Natural killer cell (primary cell): Measurements from ENCODE around the gene LMAN2L. TPM values are rescaled to one million over a fixed set of nuclear protein-coding genes. Genes with fewer than 3 reads are reported as not detected.
A peak's percentile ranks its signal among the peaks of the same experiment; 100 is the strongest.

Experiments
- ATAC-seq, 3 donors: fragments of 150-1000 bp in 2 of 3; fragments of 200-7000 bp in 1 of 3; cut with Tn5 transposase; 1 replicate in 1 of 3; 2 replicates in 2 of 3; pipeline ENCODE4 v1.10.0; 2021; ENCODE audit warnings: mild to moderate bottlenecking in 2 of 3, moderate library complexity in 2 of 3
- DNase-seq, 2 donors: peaks; one replicate each; pipeline versions ENCODE4 v3.0.0 to v3.0.0-alpha.2; 2013 to 2021; ENCODE audit warnings: mixed read lengths in 1 of 2
- H3K27ac ChIP-seq: one replicate; pipeline ENCODE4 v1.5.1; 2013; ENCODE audit warnings: mild to moderate bottlenecking, low read length
- H3K27me3 ChIP-seq: one replicate; pipeline ENCODE4 v1.6.1; 2013; ENCODE audit warnings: low read length; ENCODE audit not compliant: control insufficient read depth, insufficient read depth
- H3K36me3 ChIP-seq: one replicate; pipeline ENCODE4 v1.6.1; 2013; ENCODE audit warnings: low read length; ENCODE audit not compliant: control insufficient read depth, insufficient read depth
- H3K4me1 ChIP-seq: one replicate; pipeline ENCODE4 v1.6.1; 2013; ENCODE audit warnings: low read length; ENCODE audit not compliant: control insufficient read depth, insufficient read depth
- H3K4me3 ChIP-seq: one replicate; pipeline ENCODE4 v1.5.1; 2013; ENCODE audit warnings: low read length
- H3K9me3 ChIP-seq: one replicate; pipeline ENCODE4 v1.6.1; 2013; ENCODE audit warnings: low read length; ENCODE audit not compliant: control insufficient read depth, insufficient read depth
- H3K27ac Mint-ChIP-seq, 2 donors: one replicate each; pipeline ENCODE4 v1.8.0; 2022; ENCODE audit warnings: mild to moderate bottlenecking in 2 of 2, mixed read lengths in 2 of 2, moderate library complexity in 1 of 2
- H3K27me3 Mint-ChIP-seq, 2 donors: one replicate each; pipeline ENCODE4 v1.8.0; 2022; ENCODE audit warnings: low read depth in 2 of 2, mixed read lengths in 2 of 2
- H3K36me3 Mint-ChIP-seq: one replicate; pipeline ENCODE4 v1.8.0; 2022; ENCODE audit warnings: mixed read lengths
- H3K4me1 Mint-ChIP-seq, 2 donors: one replicate each; pipeline ENCODE4 v1.8.0; 2022; ENCODE audit warnings: mixed read lengths in 2 of 2
- H3K4me3 Mint-ChIP-seq: one replicate; pipeline ENCODE4 v1.8.0; 2022; ENCODE audit warnings: mild to moderate bottlenecking, moderate library complexity, mixed read lengths
- H3K9me3 Mint-ChIP-seq, 2 donors: one replicate each; pipeline ENCODE4 v1.8.0; 2022; ENCODE audit warnings: mixed read lengths in 2 of 2
- WGBS: methylation state at CpG from one replicate; pipeline ENCODE4 v1.1.7; 2013; ENCODE audit warnings: missing lambda C conversion rate; ENCODE audit not compliant: insufficient coverage; 5-methylcytosine and 5-hydroxymethylcytosine counted together
- intact Hi-C: fragments of 100-400 bp; cut with micrococcal nuclease; formaldehyde crosslinking; loops from one replicate; pipeline ENCODE4 v1.14.2; 2022
- total RNA-seq, 4 donors: library from RNA; stranded (reverse); fragments of 120-200 nt in 1 of 4; gene quantifications; one replicate each; pipeline versions ENCODE4 v1.2.3 to v1.2.4, GENCODE V29; 2013 to 2022
- TF ChIP-seq, protein P1 (sequence below): fragments of 200-600 bp; IDR thresholded peaks from one replicate; pipeline ENCODE4 v1.8.0; 2022; ENCODE audit warnings: antibody characterized with exemption

LMAN2L gene
- total RNA-seq, 3 donors from 2014 or later (not counting 1 experiment from before 2014, with no cell fraction given): 4.0 to 7.9 (median 5.9) TPM

GRCh38 chr2:96769814-96770213, 29.9 kb upstream of the LMAN2L start:
- Mint-ChIP-seq H3K36me3 (no peaks in the 10 kb centered on the region), H3K27ac (no peak overlapping the region), H3K4me1 (peaks cover 10 to 38% of the 10 kb centered on the region in 2 donors), H3K27me3 (no peaks in the 10 kb centered on the region), H3K9me3 (no peaks in the 10 kb centered on the region), H3K4me3 (no peak overlapping the region)
- Histone ChIP-seq H3K27me3 (no peaks in the 10 kb centered on the region), H3K9me3 (no peaks in the 10 kb centered on the region), H3K36me3 (no peaks in the 10 kb centered on the region), H3K27ac (no peak overlapping the region), H3K4me1 (peaks cover 30% of the 10 kb centered on the region), H3K4me3 (no peak overlapping the region)
- intact Hi-C loops: no loop called here
- ATAC-seq (no peak), DNase-seq (no peak)
- 82% methylated on average over 7 of the region's 7 CpGs for WGBS
- TF ChIP-seq, protein P1, sequence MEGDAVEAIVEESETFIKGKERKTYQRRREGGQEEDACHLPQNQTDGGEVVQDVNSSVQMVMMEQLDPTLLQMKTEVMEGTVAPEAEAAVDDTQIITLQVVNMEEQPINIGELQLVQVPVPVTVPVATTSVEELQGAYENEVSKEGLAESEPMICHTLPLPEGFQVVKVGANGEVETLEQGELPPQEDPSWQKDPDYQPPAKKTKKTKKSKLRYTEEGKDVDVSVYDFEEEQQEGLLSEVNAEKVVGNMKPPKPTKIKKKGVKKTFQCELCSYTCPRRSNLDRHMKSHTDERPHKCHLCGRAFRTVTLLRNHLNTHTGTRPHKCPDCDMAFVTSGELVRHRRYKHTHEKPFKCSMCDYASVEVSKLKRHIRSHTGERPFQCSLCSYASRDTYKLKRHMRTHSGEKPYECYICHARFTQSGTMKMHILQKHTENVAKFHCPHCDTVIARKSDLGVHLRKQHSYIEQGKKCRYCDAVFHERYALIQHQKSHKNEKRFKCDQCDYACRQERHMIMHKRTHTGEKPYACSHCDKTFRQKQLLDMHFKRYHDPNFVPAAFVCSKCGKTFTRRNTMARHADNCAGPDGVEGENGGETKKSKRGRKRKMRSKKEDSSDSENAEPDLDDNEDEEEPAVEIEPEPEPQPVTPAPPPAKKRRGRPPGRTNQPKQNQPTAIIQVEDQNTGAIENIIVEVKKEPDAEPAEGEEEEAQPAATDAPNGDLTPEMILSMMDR: no peak

DNA sequence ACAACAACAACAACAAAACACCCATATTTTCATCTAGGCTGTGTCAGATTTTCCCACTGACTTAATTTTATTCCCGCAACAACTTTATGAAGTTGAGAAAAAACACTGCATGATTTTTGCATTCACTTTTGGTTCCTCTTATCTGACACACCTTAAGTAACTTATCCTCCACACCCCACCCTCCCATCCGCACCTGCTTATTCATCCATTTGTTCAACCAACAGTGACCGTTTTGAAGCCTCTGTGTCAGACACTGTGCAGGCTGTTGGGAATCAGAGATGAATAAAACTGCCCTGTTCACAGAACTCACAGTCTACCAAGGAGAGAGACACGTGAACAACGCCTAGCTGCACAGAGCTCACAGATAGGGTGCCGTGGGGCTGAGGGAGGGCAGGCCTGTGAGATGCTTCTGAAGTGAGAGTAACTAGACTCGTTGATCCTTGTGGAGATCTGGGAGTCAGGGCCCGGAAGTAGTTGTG, 28.3 kb upstream of the LMAN2L start:
- DNase-seq: no peak
- TF ChIP-seq, protein P1: no peak
- Mint-ChIP-seq H3K4me1 (peaks cover 22 to 44% of the 10 kb centered on the region in 2 donors), H3K4me3 (no peak overlapping the region), H3K36me3 (no peaks in the 10 kb centered on the region), H3K9me3 (no peaks in the 10 kb centered on the region), H3K27ac (no peak overlapping the region), H3K27me3 (no peaks in the 10 kb centered on the region)
- Histone ChIP-seq H3K9me3 (no peaks in the 10 kb centered on the region), H3K4me3 (no peak overlapping the region), H3K36me3 (no peaks in the 10 kb centered on the region), H3K4me1 (peaks cover 31% of the 10 kb centered on the region), H3K27ac (no peak overlapping the region), H3K27me3 (no peaks in the 10 kb centered on the region)
- ATAC-seq: no peak
- intact Hi-C loops: no loop called here
- 79% methylated on average over 8 of the region's 8 CpGs for WGBS

- WGBS: 94% methylated on average over 8 of the region's 9 CpGs
- Mint-ChIP-seq H3K36me3 (no peaks in the 10 kb centered on the region), H3K9me3 (no peaks in the 10 kb centered on the region), H3K27ac (no peak overlapping the region), H3K4me1 (peaks cover 27 to 44% of the 10 kb centered on the region in 2 donors), H3K4me3 (peak overlapping the region; percentile 17), H3K27me3 (no peaks in the 10 kb centered on the region)
- intact Hi-C loops: no loop called here
- H3K36me3 ChIP-seq: no peaks in the 10 kb centered on the region
- no peak overlapping the region for H3K27ac ChIP-seq
- no peak for ATAC-seq
- DNase-seq: no peak
- no peak overlapping the region for H3K4me3 ChIP-seq
- H3K4me1 ChIP-seq: peaks cover 35% of the 10 kb centered on the region
- no peaks in the 10 kb centered on the region for H3K27me3 ChIP-seq
- no peaks in the 10 kb centered on the region for H3K9me3 ChIP-seq
- TF ChIP-seq, protein P1: no peak
Measured at GRCh38 chr2:96767135-96767871, 27.4 kb upstream of the LMAN2L start.
